T-cell (primary cell): ENCODE measurements around the gene SERPINH1. TPM values are rescaled to one million over a fixed set of nuclear protein-coding genes. Genes with fewer than 3 reads are reported as not detected.

Experiments used
- ATAC-seq, 4 experiments: fragments of 200-7000 bp in 3 of 4; fragments of 150-1000 bp in 1 of 4; cut with Tn5 transposase; replicated peaks in 1 of 4; 1 replicate in 3 of 4; 2 replicates in 1 of 4; pipeline ENCODE4 v1.10.0; 2021; ENCODE audit warnings: moderate library complexity in 3 of 4, mild to moderate bottlenecking in 2 of 4, moderate number of reproducible peaks in 1 of 4
- CTCF ChIA-PET, 2 donors: fragments of 300-600 bp; sonication (Branson Sonifier 250); formaldehyde crosslinking; loops; one replicate each; lab custom pipeline; 2022; ENCODE audit warnings: antibody characterized with exemption in 2 of 2; lab: Charles Lee
- POLR2A ChIA-PET, 2 donors: fragments of 300-600 bp; sonication (Branson Sonifier 250); formaldehyde crosslinking; loops; one replicate each; lab custom pipeline; 2022; ENCODE audit warnings: antibody characterized with exemption in 2 of 2; lab: Charles Lee
- DNase-seq, 35 experiments: peaks; one replicate each; pipeline versions ENCODE4 v3.0.0 to v3.0.0-alpha.2; 2013 to 2023
- H3K27ac ChIP-seq: one replicate; pipeline ENCODE4 v1.5.1; 2013; ENCODE audit warnings: low read length
- H3K27me3 ChIP-seq, 2 experiments: replicated peaks in 1 of 2; 1 replicate in 1 of 2; 2 replicates in 1 of 2; pipeline versions ENCODE4 v1.6.1 to v1.7.0; 2013; ENCODE audit warnings: low read length in 1 of 2, mixed read lengths in 1 of 2; ENCODE audit not compliant: control insufficient read depth in 2 of 2, insufficient read depth in 2 of 2; ENCODE audit errors: extremely low read depth in 1 of 2
- H3K36me3 ChIP-seq, 2 donors: 1 replicate in 1 of 2; 2 replicates in 1 of 2; pipeline versions ENCODE4 v1.6.1 to v1.7.0; 2013; ENCODE audit warnings: low read length in 1 of 2; ENCODE audit not compliant: control insufficient read depth in 2 of 2, insufficient read depth in 1 of 2; ENCODE audit errors: extremely low read depth in 1 of 2
- H3K4me1 ChIP-seq, 2 experiments: 1 replicate in 1 of 2; 2 replicates in 1 of 2; pipeline versions ENCODE4 v1.6.1 to v1.7.0; 2013; ENCODE audit warnings: low read length in 2 of 2, mixed read lengths in 1 of 2; ENCODE audit not compliant: insufficient read depth in 2 of 2, control insufficient read depth in 1 of 2; ENCODE audit errors: extremely low read depth in 1 of 2
- H3K4me3 ChIP-seq, 2 donors: 1 replicate in 1 of 2; 2 replicates in 1 of 2; pipeline versions ENCODE4 v1.5.1 to v1.7.0; 2013; ENCODE audit warnings: mild to moderate bottlenecking in 2 of 2, low read length in 1 of 2, moderate library complexity in 1 of 2; ENCODE audit not compliant: control insufficient read depth in 1 of 2; ENCODE audit errors: extremely low read depth in 1 of 2
- H3K9me3 ChIP-seq: 2 replicates; pipeline ENCODE4 v1.7.0; 2013
- H3K27ac Mint-ChIP-seq, 2 donors: one replicate each; pipeline ENCODE4 v1.8.0; 2020 to 2021; ENCODE audit warnings: mild to moderate bottlenecking in 2 of 2, mixed read lengths in 2 of 2
- H3K27me3 Mint-ChIP-seq, 2 donors: one replicate each; pipeline ENCODE4 v1.8.0; 2021 to 2022; ENCODE audit warnings: mixed read lengths in 2 of 2
- H3K36me3 Mint-ChIP-seq: one replicate; pipeline ENCODE4 v1.8.0; 2021; ENCODE audit warnings: mixed read lengths
- H3K4me1 Mint-ChIP-seq, 3 donors: one replicate each; pipeline ENCODE4 v1.8.0; 2020 to 2022; ENCODE audit warnings: mixed read lengths in 3 of 3, mild to moderate bottlenecking in 1 of 3
- H3K4me3 Mint-ChIP-seq, 3 donors: one replicate each; pipeline ENCODE4 v1.8.0; 2020 to 2022; ENCODE audit warnings: mild to moderate bottlenecking in 3 of 3, mixed read lengths in 3 of 3, moderate library complexity in 3 of 3
- H3K9me3 Mint-ChIP-seq, 3 donors: one replicate each; pipeline ENCODE4 v1.8.0; 2020 to 2022; ENCODE audit warnings: mixed read lengths in 3 of 3
- WGBS: methylation state at CpG from one replicate; pipeline ENCODE4 v1.1.5; 2013; ENCODE audit warnings: missing lambda C conversion rate; ENCODE audit not compliant: insufficient coverage; 5-methylcytosine and 5-hydroxymethylcytosine counted together
- total RNA-seq, 35 experiments: library from RNA in 6 of 35; stranded (reverse) in 6 of 35; fragments of 120-200 nt in 1 of 35; gene quantifications; one replicate each; pipeline versions ENCODE4 v1.2.1 to v1.2.4 and lab custom pipeline; 2013 to 2026

The SERPINH1 gene
- total RNA-seq, 5 donors from 2014 or later (not counting 1 experiment from before 2014, with no cell fraction given) = 5.2 to 16.4 (median 13.9) TPM

DNA sequence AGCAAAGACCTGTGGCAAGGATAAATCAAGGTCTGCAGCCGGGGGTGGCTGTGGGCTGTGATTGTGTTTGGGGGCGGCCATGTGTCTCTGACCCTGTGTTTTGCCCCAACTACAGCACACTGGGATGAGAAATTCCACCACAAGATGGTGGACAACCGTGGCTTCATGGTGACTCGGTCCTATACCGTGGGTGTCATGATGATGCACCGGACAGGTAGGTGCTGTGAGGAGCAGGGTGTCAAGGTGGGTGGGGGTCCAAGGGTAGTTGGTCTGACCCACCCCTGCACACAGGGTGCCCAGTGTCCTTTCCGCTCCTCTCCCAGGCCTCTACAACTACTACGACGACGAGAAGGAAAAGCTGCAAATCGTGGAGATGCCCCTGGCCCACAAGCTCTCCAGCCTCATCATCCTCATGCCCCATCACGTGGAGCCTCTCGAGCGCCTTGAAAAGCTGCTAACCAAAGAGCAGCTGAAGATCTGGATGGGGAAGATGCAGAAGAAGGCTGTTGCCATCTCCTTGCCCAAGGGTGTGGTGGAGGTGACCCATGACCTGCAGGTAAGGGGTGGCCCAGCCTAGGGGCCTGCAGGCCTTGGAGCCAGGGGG lies 6.7 kb downstream of the SERPINH1 start:
- no peak overlapping the region for H3K27ac Mint-ChIP-seq
- DNase-seq (no peak), ATAC-seq (no peak)
- Histone ChIP-seq H3K4me3 (no peak overlapping the region), H3K4me1 (peaks cover 0 to 27% of the 10 kb centered on the region in 2 experiments), H3K27ac (no peak overlapping the region), H3K27me3 (no peaks in the 10 kb centered on the region), H3K9me3 (no peaks in the 10 kb centered on the region), H3K36me3 (peaks cover 21 to 30% of the 10 kb centered on the region in 2 donors)
- H3K4me1 Mint-ChIP-seq = peaks cover 20 to 24% (median 22%) of the 10 kb centered on the region in 3 donors
- H3K27me3 Mint-ChIP-seq = no peaks in the 10 kb centered on the region
- H3K4me3 Mint-ChIP-seq = no peak overlapping the region
- ChIA-PET CTCF (no interaction called here), POLR2A (interaction anchor here in 1 of 2 donors (0.7 kb wide), 1 partner anchor 35 kb away, joined by 3 read pairs; no protein-coding TSS in a partner anchor)
- H3K9me3 Mint-ChIP-seq = no peaks in the 10 kb centered on the region
- WGBS = 67% methylated on average over 3 of the region's 14 CpGs
- peaks cover 18% of the 10 kb centered on the region for H3K36me3 Mint-ChIP-seq

GRCh38 chr11:75570559-75571139 lies 8.6 kb downstream of the SERPINH1 start:
- Mint-ChIP-seq H3K9me3 (no peaks in the 10 kb centered on the region), H3K36me3 (peaks cover 18% of the 10 kb centered on the region), H3K27me3 (no peaks in the 10 kb centered on the region), H3K4me1 (peaks cover 5 to 8% (median 6%) of the 10 kb centered on the region in 3 donors), H3K27ac (no peak overlapping the region), H3K4me3 (no peak overlapping the region)
- Histone ChIP-seq H3K27ac (no peak overlapping the region), H3K36me3 (peaks cover 28 to 30% of the 10 kb centered on the region in 2 donors), H3K4me3 (no peak overlapping the region), H3K4me1 (peaks cover 0 to 12% of the 10 kb centered on the region in 2 experiments), H3K27me3 (no peaks in the 10 kb centered on the region), H3K9me3 (no peaks in the 10 kb centered on the region)
- ChIA-PET CTCF (no interaction called here), POLR2A (no interaction called here)
- WGBS = 95% methylated on average over 6 of the region's 9 CpGs
- no peak for DNase-seq
- ATAC-seq = no peak

DNA sequence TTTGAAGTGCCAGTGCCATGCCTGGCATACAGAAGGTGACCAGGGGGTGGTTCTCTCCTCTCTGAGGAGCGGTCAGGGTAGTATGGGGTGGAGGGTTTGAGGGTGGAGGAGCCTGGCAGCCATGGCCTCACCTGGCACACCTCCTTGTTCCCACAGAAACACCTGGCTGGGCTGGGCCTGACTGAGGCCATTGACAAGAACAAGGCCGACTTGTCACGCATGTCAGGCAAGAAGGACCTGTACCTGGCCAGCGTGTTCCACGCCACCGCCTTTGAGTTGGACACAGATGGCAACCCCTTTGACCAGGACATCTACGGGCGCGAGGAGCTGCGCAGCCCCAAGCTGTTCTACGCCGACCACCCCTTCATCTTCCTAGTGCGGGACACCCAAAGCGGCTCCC lies 9.6 kb downstream of the SERPINH1 start:
- ATAC-seq (no peak), DNase-seq (no peak)
- ChIA-PET CTCF (interaction anchor here in 1 of 2 donors (0.5 kb wide), 1 partner anchor 1958 kb away, joined by 3 read pairs; no protein-coding TSS in a partner anchor), POLR2A (no interaction called here)
- H3K4me3 Mint-ChIP-seq = no peak overlapping the region
- no peaks in the 10 kb centered on the region for H3K27me3 Mint-ChIP-seq
- H3K27ac Mint-ChIP-seq = no peak overlapping the region
- H3K9me3 Mint-ChIP-seq = no peaks in the 10 kb centered on the region
- H3K4me1 Mint-ChIP-seq = peaks cover 3 to 9% (median 6%) of the 10 kb centered on the region in 3 donors
- no peaks in the 10 kb centered on the region for H3K27me3 ChIP-seq
- peaks cover 28 to 30% of the 10 kb centered on the region in 2 donors for H3K36me3 ChIP-seq
- H3K4me3 ChIP-seq = no peak overlapping the region
- WGBS = 100% methylated on average over 7 of the region's 14 CpGs
- peaks cover 18% of the 10 kb centered on the region for H3K36me3 Mint-ChIP-seq
- peaks cover 0 to 3% of the 10 kb centered on the region in 2 experiments for H3K4me1 ChIP-seq
- H3K9me3 ChIP-seq = no peaks in the 10 kb centered on the region
- H3K27ac ChIP-seq = no peak overlapping the region

DNA sequence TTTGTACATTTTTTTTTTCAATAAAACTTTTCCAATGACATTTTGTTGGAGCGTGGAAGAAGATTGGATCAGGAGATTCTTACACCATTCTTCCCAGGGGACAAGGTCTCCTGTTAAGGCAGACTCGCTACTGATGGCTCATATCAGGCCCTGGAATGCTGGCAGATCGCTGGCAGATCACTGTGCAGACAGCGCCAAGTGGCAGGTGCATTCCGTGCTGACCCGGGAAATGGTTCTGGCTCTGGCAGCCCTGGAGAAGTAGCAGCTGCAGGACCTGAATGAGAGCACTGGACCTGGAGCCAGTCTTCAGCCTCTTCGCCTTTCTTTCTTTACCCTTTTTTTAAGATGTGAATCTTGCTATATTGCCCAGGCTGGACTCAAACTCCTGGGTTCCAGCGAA lies 10.7 kb downstream of the SERPINH1 start:
- Mint-ChIP-seq H3K27me3 (no peaks in the 10 kb centered on the region), H3K36me3 (peaks cover 18% of the 10 kb centered on the region), H3K4me3 (no peak overlapping the region), H3K9me3 (no peaks in the 10 kb centered on the region), H3K4me1 (peaks cover 3 to 11% (median 6%) of the 10 kb centered on the region in 3 donors), H3K27ac (no peak overlapping the region)
- peaks cover 24 to 30% of the 10 kb centered on the region in 2 donors for H3K36me3 ChIP-seq
- DNase-seq = no peak
- H3K4me3 ChIP-seq = no peak overlapping the region
- ATAC-seq = no peak
- POLR2A ChIA-PET = no interaction called here
- no peak overlapping the region for H3K27ac ChIP-seq
- H3K27me3 ChIP-seq = peaks cover 0 to 2% of the 10 kb centered on the region in 2 experiments
- no peaks in the 10 kb centered on the region for H3K4me1 ChIP-seq
- CTCF ChIA-PET = no interaction called here
- 79% methylated on average over 6 of the region's 8 CpGs for WGBS
- no peaks in the 10 kb centered on the region for H3K9me3 ChIP-seq

DNA sequence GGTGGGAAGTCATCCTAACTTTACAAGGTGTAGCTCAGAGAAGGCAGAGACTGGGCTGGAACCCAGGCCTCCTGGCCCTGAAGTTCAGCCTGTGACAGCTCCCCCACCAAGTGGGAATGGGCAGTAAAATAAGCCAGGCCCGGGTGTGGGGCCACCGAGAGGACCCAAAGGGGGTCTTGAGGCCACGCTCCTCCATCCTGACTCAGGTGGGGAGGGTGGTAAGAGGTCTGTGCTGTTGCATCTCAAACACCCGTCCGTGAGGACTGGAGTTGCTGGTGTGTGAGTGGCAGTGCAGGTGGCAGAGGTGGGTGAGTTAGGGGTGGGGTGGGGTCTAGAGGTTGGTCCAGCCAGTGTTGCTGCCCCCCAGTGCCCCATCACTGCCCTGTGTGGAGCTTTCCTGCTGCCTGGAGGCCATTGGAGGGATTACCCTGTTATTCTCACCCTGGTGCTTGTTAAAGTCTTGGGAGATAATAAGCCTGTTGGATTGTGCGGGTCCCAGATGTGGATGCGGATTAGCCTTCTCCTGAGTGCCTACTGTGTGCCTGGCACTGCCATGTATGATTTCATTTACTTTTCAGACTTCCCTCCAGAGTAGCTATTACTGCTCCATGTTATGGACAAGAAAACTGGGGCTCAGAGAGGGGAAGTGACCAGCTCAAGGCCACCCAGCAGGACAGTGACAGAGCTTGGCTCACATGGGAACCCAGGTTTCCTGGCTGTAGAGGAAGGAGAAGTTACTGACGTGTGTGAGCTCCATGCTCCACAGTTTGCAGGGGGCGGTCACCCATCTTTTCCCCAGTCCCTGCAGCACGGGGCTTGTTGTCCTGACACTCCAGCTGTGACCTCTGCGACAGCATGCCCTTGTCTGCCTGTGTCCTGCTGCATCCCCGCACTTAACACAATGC lies 12.9 kb downstream of the SERPINH1 start:
- Histone ChIP-seq H3K9me3 (no peaks in the 10 kb centered on the region), H3K4me1 (no peaks in the 10 kb centered on the region), H3K27me3 (peaks cover 0 to 2% of the 10 kb centered on the region in 2 experiments), H3K27ac (no peak overlapping the region), H3K4me3 (no peak overlapping the region), H3K36me3 (peaks cover 18 to 22% of the 10 kb centered on the region in 2 donors)
- H3K27me3 Mint-ChIP-seq = peaks cover 0 to 3% of the 10 kb centered on the region in 2 donors
- 79% methylated on average over 10 of the region's 12 CpGs for WGBS
- H3K4me3 Mint-ChIP-seq = no peak overlapping the region
- CTCF ChIA-PET = interaction anchor here (0.7 to 1.2 kb wide), 2 partner anchors 38 to 320 kb away, joined by 3 read pairs; no protein-coding TSS in a partner anchor
- no peak for DNase-seq
- no peaks in the 10 kb centered on the region for H3K9me3 Mint-ChIP-seq
- H3K27ac Mint-ChIP-seq = no peak overlapping the region
- H3K4me1 Mint-ChIP-seq = peaks cover 3 to 11% (median 6%) of the 10 kb centered on the region in 3 donors
- H3K36me3 Mint-ChIP-seq = peaks cover 8% of the 10 kb centered on the region
- POLR2A ChIA-PET = interaction anchor here in 1 of 2 donors (0.6 kb wide), 1 partner anchor 299 kb away, joined by 3 read pairs; no protein-coding TSS in a partner anchor
- no peak for ATAC-seq

GRCh38 chr11:75576017-75576416 lies 14.0 kb downstream of the SERPINH1 start:
- H3K36me3 Mint-ChIP-seq = peaks cover 4% of the 10 kb centered on the region
- H3K4me1 Mint-ChIP-seq = peaks cover 3 to 11% (median 6%) of the 10 kb centered on the region in 3 donors
- DNase-seq = no peak
- H3K9me3 Mint-ChIP-seq = no peaks in the 10 kb centered on the region
- no peaks in the 10 kb centered on the region for H3K9me3 ChIP-seq
- no peak overlapping the region for H3K27ac Mint-ChIP-seq
- H3K4me1 ChIP-seq = no peaks in the 10 kb centered on the region
- ChIA-PET CTCF (interaction anchor here in 1 of 2 donors (0.7 kb wide), 1 partner anchor 117 kb away, joined by 4 read pairs; no protein-coding TSS in a partner anchor), POLR2A (interaction anchor here in 1 of 2 donors (0.7 kb wide), 1 partner anchor 14 kb away, joined by 5 read pairs; the partner anchor contains the start of gene SERPINH1)
- H3K4me3 ChIP-seq = no peak overlapping the region
- 98% methylated on average over 4 of the region's 6 CpGs for WGBS
- peaks cover 12% of the 10 kb centered on the region in 2 donors for H3K36me3 ChIP-seq
- H3K27me3 ChIP-seq = peaks cover 0 to 2% of the 10 kb centered on the region in 2 experiments
- no peak for ATAC-seq
- H3K27me3 Mint-ChIP-seq = peaks cover 0 to 3% of the 10 kb centered on the region in 2 donors
- H3K27ac ChIP-seq = no peak overlapping the region
- no peak overlapping the region for H3K4me3 Mint-ChIP-seq
